GM11168 (cell line): Measurements from ENCODE around the gene ZNF146.
"Not testable (repeated sequence)": the region's sequence is repeated elsewhere in the genome, so short reads cannot be mapped to it uniquely, and the experiment has no call there.

Experiments used
- in situ Hi-C: fragments of 300-500 bp; cut with MboI; formaldehyde crosslinking; loops from one replicate; pipeline ENCODE4 v1.12.0; 2022; ENCODE audit warnings: low sequenced_read_pairs; ENCODE audit not compliant: unreplicated experiment

Gene ZNF146

DNA sequence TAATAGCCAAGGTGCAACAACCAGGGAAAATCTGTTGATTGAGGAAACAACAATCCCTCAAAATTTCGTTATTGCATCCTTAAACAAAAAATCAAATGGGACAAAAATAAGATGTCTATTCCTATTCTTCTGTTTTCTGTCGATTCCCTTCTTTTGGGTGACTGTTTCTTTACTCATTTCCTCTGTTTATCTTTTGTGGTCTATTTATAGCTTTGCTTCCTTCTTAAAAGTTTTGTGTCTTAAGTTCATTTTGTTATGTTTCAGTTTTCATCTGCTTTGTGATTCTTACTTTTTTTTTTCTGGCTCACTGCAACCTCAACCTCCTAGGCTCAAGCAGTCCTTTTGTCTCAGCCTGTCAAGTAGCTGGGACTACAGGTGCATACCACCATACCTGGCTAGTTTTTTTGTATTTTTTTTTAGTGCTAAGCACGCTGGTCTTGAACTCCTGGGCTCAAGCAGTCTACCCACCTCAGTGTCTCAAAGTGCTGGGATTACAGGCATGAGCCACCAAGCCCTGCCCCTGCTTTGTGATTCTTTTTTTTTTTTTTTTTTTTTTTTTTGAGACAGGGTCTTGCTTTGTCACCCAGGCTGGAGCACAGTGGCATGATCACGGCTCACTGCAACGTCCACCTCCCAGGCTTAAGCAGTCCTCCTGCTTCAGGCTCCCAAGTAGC is 10.4 kb downstream of the ZNF146 start:
- in situ Hi-C loops: no loop called here

DNA sequence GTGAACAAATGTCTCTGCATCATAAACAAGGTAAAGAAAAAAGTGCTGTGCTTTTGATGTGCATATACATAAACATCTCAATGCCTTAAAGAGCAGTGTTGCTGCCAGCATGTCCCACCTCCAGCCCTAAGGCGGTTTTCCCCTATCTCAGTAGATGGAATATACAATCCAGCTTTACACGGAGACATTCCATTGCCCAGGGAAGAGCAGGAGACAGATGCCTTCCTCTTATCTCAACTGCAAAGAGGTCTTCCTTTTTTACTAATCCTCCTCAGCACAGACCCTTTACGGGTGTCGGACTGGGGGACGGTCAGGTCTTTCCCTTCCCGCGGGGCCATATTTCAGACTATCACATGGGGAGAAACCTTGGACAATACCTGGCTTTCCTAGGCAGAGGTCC is 18.7 kb downstream of the ZNF146 start:
- in situ Hi-C loops: not testable (repeated sequence)

- in situ Hi-C loops: no loop called here
These were observed 21.5 kb downstream of the ZNF146 start for GRCh38 chr19:36236304-36236945.

GRCh38 chr19:36236946-36237310 is 22.0 kb downstream of the ZNF146 start:
- in situ Hi-C loops: no loop called here

DNA sequence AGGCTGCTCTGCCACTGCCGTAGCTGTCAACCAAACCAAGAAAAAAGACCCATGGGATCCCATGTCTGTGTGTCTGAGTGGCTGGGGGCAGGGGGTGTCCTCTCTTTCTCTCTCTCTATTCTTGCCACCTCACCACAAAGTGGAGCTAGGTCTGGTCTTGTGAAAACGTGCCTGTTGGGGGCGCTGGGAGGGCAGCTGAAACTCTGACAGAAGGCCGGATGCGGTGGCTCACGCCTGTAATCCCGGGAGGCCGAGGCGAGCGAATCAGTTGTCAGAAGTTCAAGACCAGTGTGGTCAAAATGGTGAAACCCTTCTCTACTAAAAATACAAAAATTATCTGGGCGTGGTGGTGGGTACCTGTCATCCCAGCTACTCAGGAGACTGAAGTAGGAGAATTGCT is 29.2 kb downstream of the ZNF146 start:
- in situ Hi-C loops: no loop called here

- in situ Hi-C loops: no loop called here
These were observed 30.5 kb downstream of the ZNF146 start for GRCh38 chr19:36245210-36246005.

DNA sequence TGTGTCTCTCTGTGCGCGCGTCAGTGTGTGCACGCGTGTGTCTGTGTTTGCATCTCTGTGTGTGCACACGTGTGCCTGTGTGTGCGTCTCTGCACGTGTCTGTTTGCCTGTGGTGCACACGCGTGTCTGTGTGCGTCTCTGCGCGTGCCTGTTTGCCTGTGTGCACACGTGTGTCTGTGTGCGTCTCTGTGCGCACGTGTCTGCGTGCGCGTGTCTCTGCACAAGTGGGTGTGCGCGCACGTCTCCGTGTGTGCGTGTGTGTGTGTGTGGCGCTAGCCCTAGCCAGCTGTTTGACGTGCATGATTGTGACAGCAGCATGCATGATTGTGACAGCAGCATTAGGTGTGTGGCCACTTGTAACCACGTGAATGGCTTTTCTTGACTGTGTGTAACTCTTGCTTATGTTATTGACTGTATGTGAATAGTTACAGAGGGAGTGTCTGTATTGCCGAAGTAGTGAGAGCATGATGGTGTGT is 31.1 kb downstream of the ZNF146 start:
- in situ Hi-C loops: no loop called here

DNA sequence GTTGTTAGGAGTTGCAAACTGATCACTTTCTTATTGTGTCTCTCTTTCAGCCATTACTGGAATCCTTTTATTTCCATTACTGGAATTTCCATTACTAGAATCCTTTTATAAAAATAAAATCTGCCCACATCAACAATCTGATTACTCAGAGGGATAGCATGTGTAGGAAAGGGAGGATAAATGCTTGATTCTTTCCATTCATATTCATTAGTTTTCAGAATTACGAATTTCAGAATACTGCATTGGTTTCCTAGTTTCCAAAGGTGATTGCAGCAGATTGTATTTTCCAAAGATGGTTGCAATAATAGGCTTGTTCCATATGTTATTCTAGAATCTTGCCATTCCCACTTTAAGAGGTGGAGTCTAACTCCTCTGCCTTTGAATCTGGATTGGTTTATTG is 37.1 kb downstream of the ZNF146 start:
- in situ Hi-C loops: no loop called here

- in situ Hi-C loops: no loop called here
These were observed 39.9 kb downstream of the ZNF146 start for GRCh38 chr19:36254848-36255247.

- in situ Hi-C loops: no loop called here
These were observed 40.4 kb downstream of the ZNF146 start for GRCh38 chr19:36255316-36255715.

- in situ Hi-C loops: no loop called here
These were observed 41.2 kb downstream of the ZNF146 start for GRCh38 chr19:36256064-36256463.

DNA sequence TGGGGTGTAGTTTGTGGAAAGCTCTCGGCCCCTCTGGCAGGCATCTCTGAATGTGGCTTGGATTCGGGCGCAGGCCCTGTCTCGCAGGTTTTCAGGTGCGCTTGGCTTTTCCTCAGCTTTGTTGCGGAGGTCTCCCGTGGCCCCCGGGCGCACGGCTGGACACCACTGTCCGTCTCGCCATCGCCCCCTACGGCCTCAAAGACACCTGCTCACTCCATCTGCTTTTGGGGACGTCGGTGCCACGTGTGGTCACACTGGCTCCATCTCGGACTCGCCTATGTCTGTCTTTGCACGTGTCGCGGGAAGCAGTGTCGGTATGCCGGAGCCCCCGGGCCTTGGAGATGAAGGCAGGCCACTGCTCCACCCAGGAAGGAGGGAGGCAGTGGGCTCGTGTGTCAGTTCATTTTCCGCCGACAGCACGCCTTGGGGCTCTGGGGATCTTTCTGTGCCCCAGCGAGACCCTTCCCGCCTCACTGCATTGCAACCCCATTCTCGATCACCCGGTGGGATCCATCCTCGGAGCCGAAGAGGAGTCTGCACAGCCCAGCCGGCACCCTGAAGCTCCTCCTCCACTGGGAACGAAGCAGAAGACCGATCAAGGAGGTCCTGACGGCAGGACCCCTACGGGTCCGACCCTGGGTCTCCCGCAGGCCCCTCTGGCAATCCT is 42.1 kb downstream of the ZNF146 start:
- in situ Hi-C loops: no loop called here

- in situ Hi-C loops: no loop called here
These were observed 42.6 kb downstream of the ZNF146 start for GRCh38 chr19:36257520-36257876.

GRCh38 chr19:36258028-36258875 is 43.3 kb downstream of the ZNF146 start:
- in situ Hi-C loops: no loop called here

DNA sequence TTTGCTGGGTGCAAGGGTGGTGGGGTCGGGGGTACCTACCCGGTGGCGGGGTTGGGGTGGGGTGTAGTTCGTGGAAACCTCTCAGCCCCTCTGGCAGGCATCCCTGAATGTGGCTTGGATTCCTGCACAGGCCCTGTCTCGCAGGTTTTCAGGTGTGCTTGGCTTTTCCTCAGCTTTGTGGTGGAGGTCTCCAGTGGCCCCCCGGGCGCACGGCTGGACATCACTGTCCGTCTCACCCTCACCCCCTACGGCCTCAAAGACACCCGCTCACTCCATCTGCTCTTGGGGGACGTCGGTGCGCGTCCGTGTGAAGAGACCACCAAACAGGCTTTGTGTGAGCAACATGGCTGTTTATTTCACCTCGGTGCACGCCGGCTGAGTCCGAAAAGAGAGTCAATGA is 44.3 kb downstream of the ZNF146 start:
- in situ Hi-C loops: no loop called here

DNA sequence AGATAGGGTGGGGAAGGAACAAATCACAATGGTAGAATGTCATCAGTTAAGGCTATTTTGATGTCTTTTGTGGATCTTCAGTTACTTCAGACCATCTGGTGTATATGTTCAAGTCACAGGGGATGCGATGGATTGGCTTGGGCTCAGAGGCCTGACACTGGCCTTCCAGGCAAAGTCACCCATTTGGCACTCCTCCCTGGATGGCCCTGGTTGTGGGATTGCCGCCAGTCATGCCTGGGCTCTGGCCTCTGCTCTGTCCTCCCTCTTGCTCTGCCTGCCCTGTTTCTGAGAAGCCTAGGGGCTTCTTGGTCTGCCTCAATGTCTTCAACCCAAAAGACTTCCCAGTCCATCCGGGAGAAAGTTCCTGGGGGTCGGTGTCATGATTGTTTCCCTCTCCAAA is 50.2 kb downstream of the ZNF146 start:
- in situ Hi-C loops: no loop called here

DNA sequence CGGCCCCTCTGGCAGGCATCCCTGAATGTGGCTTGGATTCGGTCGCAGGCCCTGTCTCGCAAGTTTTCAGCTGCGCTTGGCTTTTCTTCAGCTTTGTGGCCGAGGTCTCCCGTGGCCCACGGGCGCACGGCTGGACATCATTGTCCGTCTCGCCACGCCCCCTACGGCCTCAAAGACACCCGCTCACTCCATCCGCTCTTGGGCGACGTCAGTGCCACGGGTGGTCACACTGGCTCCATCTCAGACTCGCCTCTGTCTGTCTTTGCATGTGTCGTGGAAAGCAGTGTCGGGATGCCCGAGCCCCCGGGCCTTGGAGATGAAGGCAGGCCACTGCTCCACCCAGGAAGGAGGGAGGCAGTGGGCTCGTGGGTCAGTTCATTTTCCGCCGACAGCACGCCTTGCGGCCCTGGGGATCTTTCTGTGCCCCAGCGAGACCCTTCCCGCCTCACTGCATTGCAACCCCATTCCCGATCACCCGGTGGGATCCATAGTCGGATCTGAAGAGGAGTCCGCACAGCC is 51.0 kb downstream of the ZNF146 start:
- in situ Hi-C loops: no loop called here

GRCh38 chr19:36266375-36266961 is 51.6 kb downstream of the ZNF146 start:
- in situ Hi-C loops: no loop called here

GRCh38 chr19:36267061-36267845 is 52.3 kb downstream of the ZNF146 start:
- in situ Hi-C loops: no loop called here
